Left ventricle myocardium inferior (tissue), 1 donor: Measurements from ENCODE around the gene RAD51B. TPM values are rescaled to one million over a fixed set of nuclear protein-coding genes. Genes with fewer than 3 reads are reported as not detected.

Source experiments
- DNase-seq: peaks from one replicate; pipeline ENCODE4 v3.0.0-alpha.2; 2020
- H3K27ac ChIP-seq: fragments of 200-600 bp; replicated peaks from 2 replicates; pipeline ENCODE4 v1.8.0; 2021
- H3K27me3 ChIP-seq: fragments of 200-600 bp; 2 replicates; pipeline ENCODE4 v1.8.0; 2021; ENCODE audit warnings: low read depth
- H3K36me3 ChIP-seq: fragments of 200-600 bp; 2 replicates; pipeline ENCODE4 v1.8.0; 2021
- H3K4me1 ChIP-seq: fragments of 200-600 bp; 2 replicates; pipeline ENCODE4 v1.8.0; 2021
- H3K4me3 ChIP-seq: fragments of 200-600 bp; 2 replicates; pipeline ENCODE4 v1.8.0; 2021; ENCODE audit warnings: mild to moderate bottlenecking, moderate library complexity
- H3K9me3 ChIP-seq: fragments of 200-600 bp; replicated peaks from 2 replicates; pipeline ENCODE4 v1.8.0; 2021
- CTCF ChIP-seq: fragments of 200-600 bp; IDR thresholded peaks from 2 replicates; pipeline ENCODE4 v1.8.0; 2021; ENCODE audit warnings: antibody characterized with exemption, mild to moderate bottlenecking, borderline replicate concordance
- intact Hi-C: fragments of 100-400 bp; cut with micrococcal nuclease; formaldehyde crosslinking; loops from one replicate; pipeline ENCODE4 v1.11.0; 2022
- total RNA-seq: library from RNA; stranded (reverse); fragmentation: NEBNext Ultra II Directional; extraction: Animal tissue kit (Norgen Biotek cat#: 25700); gene quantifications from one replicate; pipeline ENCODE4 v1.2.1, GENCODE V29; 2021
- donor health status: DM: no; HTN: yes; CAD: no; lungs with severe emphysema.

The RAD51B gene
- total RNA-seq, 1 donor from 2014 or later = 2.4 TPM

GRCh38 chr14:68606176-68606575 is 786.6 kb downstream of the RAD51B start:
- Histone ChIP-seq H3K9me3 (no peaks in the 10 kb centered on the region), H3K4me1 (peaks cover 39% of the 10 kb centered on the region), H3K27ac (peak overlapping the region; percentile 80), H3K27me3 (no peaks in the 10 kb centered on the region), H3K4me3 (no peak overlapping the region), H3K36me3 (no peaks in the 10 kb centered on the region)
- no peak for DNase-seq
- no peak for TF ChIP-seq CTCF
- intact Hi-C loops = no loop called here

GRCh38 chr14:68606644-68607043 is 787.1 kb downstream of the RAD51B start:
- Histone ChIP-seq H3K27ac (peak overlapping the region; percentile 80), H3K4me1 (peaks cover 44% of the 10 kb centered on the region), H3K27me3 (no peaks in the 10 kb centered on the region), H3K4me3 (no peak overlapping the region), H3K36me3 (no peaks in the 10 kb centered on the region), H3K9me3 (no peaks in the 10 kb centered on the region)
- intact Hi-C loops = no loop called here
- TF ChIP-seq CTCF = no peak
- no peak for DNase-seq

GRCh38 chr14:68607081-68607866 is 787.7 kb downstream of the RAD51B start:
- H3K27me3 ChIP-seq = no peaks in the 10 kb centered on the region
- H3K9me3 ChIP-seq = no peaks in the 10 kb centered on the region
- no peaks in the 10 kb centered on the region for H3K36me3 ChIP-seq
- no peak for TF ChIP-seq CTCF
- peak overlapping the region; percentile 80 for H3K27ac ChIP-seq
- H3K4me1 ChIP-seq = peaks cover 50% of the 10 kb centered on the region
- H3K4me3 ChIP-seq = no peak overlapping the region
- intact Hi-C loops = no loop called here
- DNase-seq = peak; percentile 39

- no peaks in the 10 kb centered on the region for H3K36me3 ChIP-seq
- no peak for TF ChIP-seq CTCF
- H3K9me3 ChIP-seq = no peaks in the 10 kb centered on the region
- no peaks in the 10 kb centered on the region for H3K27me3 ChIP-seq
- H3K27ac ChIP-seq = peak overlapping the region; percentile 80
- peak; percentile 55 for DNase-seq
- peaks cover 57% of the 10 kb centered on the region for H3K4me1 ChIP-seq
- intact Hi-C loops = no loop called here
- H3K4me3 ChIP-seq = no peak overlapping the region
Observed at GRCh38 chr14:68607867-68608573, 788.4 kb downstream of the RAD51B start.

- Histone ChIP-seq H3K9me3 (peaks cover 1% of the 10 kb centered on the region), H3K27ac (peak overlapping the region; percentile 80), H3K4me3 (no peak overlapping the region), H3K4me1 (peaks cover 57% of the 10 kb centered on the region), H3K27me3 (no peaks in the 10 kb centered on the region), H3K36me3 (no peaks in the 10 kb centered on the region)
- intact Hi-C loops = no loop called here
- TF ChIP-seq CTCF = no peak
- DNase-seq = no peak
Observed at GRCh38 chr14:68608574-68608962, 789.0 kb downstream of the RAD51B start.
